ENCODE data around the gene GRM7. TPM values are rescaled to one million over a fixed set of nuclear protein-coding genes. Genes with fewer than 3 reads are reported as not detected.

Gene GRM7
- total RNA-seq, 1 donor from 2014 or later: not detected

- DNase-seq: no peak
- Mint-ChIP-seq H3K36me3 (ENCODE audit: low read depth) (no peaks in the 10 kb centered on the region), H3K27ac (no peak overlapping the region), H3K4me1 (peaks cover 2% of the 10 kb centered on the region), H3K4me3 (no peak overlapping the region), H3K9me3 (no peaks in the 10 kb centered on the region), H3K27me3 (no peaks in the 10 kb centered on the region)
- intact Hi-C loops (cut with micrococcal nuclease): no loop called here
Observed at GRCh38 chr3:7749931-7750695, 889.2 kb downstream of the GRM7 start.

GRCh38 chr3:7752005-7752404, 891.1 kb downstream of the GRM7 start:
- Mint-ChIP-seq H3K27me3 (no peaks in the 10 kb centered on the region), H3K27ac (no peak overlapping the region), H3K36me3 (ENCODE audit: low read depth) (no peaks in the 10 kb centered on the region), H3K9me3 (no peaks in the 10 kb centered on the region), H3K4me1 (peaks cover 2% of the 10 kb centered on the region), H3K4me3 (no peak overlapping the region)
- DNase-seq: no peak
- intact Hi-C loops (cut with micrococcal nuclease): no loop called here

GRCh38 chr3:7754653-7755441, 893.9 kb downstream of the GRM7 start:
- H3K27ac Mint-ChIP-seq: no peak overlapping the region
- H3K4me1 Mint-ChIP-seq: peaks cover 2% of the 10 kb centered on the region
- intact Hi-C loops (cut with micrococcal nuclease): no loop called here
- no peak overlapping the region for H3K4me3 Mint-ChIP-seq
- H3K27me3 Mint-ChIP-seq: no peaks in the 10 kb centered on the region
- no peaks in the 10 kb centered on the region for H3K9me3 Mint-ChIP-seq
- no peaks in the 10 kb centered on the region for H3K36me3 Mint-ChIP-seq (ENCODE audit: low read depth)
- DNase-seq: no peak

- no peak for DNase-seq
- intact Hi-C loops (cut with micrococcal nuclease): no loop called here
- Mint-ChIP-seq H3K4me1 (no peaks in the 10 kb centered on the region), H3K27me3 (no peaks in the 10 kb centered on the region), H3K27ac (no peak overlapping the region), H3K9me3 (peaks cover under 1% of the 10 kb centered on the region), H3K4me3 (no peak overlapping the region), H3K36me3 (ENCODE audit: low read depth) (no peaks in the 10 kb centered on the region)
Observed at GRCh38 chr3:7759630-7760029, 898.7 kb downstream of the GRM7 start.

GRCh38 chr3:7760718-7761117, 899.8 kb downstream of the GRM7 start:
- Mint-ChIP-seq H3K27me3 (no peaks in the 10 kb centered on the region), H3K36me3 (ENCODE audit: low read depth) (no peaks in the 10 kb centered on the region), H3K4me1 (no peaks in the 10 kb centered on the region), H3K9me3 (peaks cover 5% of the 10 kb centered on the region), H3K4me3 (no peak overlapping the region), H3K27ac (no peak overlapping the region)
- intact Hi-C loops (cut with micrococcal nuclease): no loop called here
- no peak for DNase-seq

GRCh38 chr3:7764115-7764514, 903.2 kb downstream of the GRM7 start:
- H3K4me3 Mint-ChIP-seq: no peak overlapping the region
- no peak for DNase-seq
- no peaks in the 10 kb centered on the region for H3K27me3 Mint-ChIP-seq
- H3K4me1 Mint-ChIP-seq: no peaks in the 10 kb centered on the region
- intact Hi-C loops (cut with micrococcal nuclease): no loop called here
- no peak overlapping the region for H3K27ac Mint-ChIP-seq
- H3K9me3 Mint-ChIP-seq: peaks cover 10% of the 10 kb centered on the region
- H3K36me3 Mint-ChIP-seq (ENCODE audit: low read depth): no peaks in the 10 kb centered on the region

- intact Hi-C loops (cut with micrococcal nuclease): no loop called here
- no peaks in the 10 kb centered on the region for H3K36me3 Mint-ChIP-seq (ENCODE audit: low read depth)
- H3K27ac Mint-ChIP-seq: no peak overlapping the region
- no peak for DNase-seq
- H3K4me3 Mint-ChIP-seq: no peak overlapping the region
- peaks cover 10% of the 10 kb centered on the region for H3K9me3 Mint-ChIP-seq
- no peaks in the 10 kb centered on the region for H3K27me3 Mint-ChIP-seq
- no peaks in the 10 kb centered on the region for H3K4me1 Mint-ChIP-seq
Observed at GRCh38 chr3:7766530-7766929, 905.6 kb downstream of the GRM7 start.

GRCh38 chr3:7779331-7779730, 918.4 kb downstream of the GRM7 start:
- no peaks in the 10 kb centered on the region for H3K9me3 Mint-ChIP-seq
- no peaks in the 10 kb centered on the region for H3K27me3 Mint-ChIP-seq
- DNase-seq: no peak
- intact Hi-C loops (cut with micrococcal nuclease): no loop called here
- H3K36me3 Mint-ChIP-seq (ENCODE audit: low read depth): no peaks in the 10 kb centered on the region
- no peak overlapping the region for H3K27ac Mint-ChIP-seq
- H3K4me1 Mint-ChIP-seq: no peaks in the 10 kb centered on the region
- H3K4me3 Mint-ChIP-seq: no peak overlapping the region

- H3K4me3 Mint-ChIP-seq: no peak overlapping the region
- no peak for DNase-seq
- H3K36me3 Mint-ChIP-seq (ENCODE audit: low read depth): no peaks in the 10 kb centered on the region
- intact Hi-C loops (cut with micrococcal nuclease): no loop called here
- H3K27ac Mint-ChIP-seq: no peak overlapping the region
- H3K9me3 Mint-ChIP-seq: no peaks in the 10 kb centered on the region
- H3K4me1 Mint-ChIP-seq: no peaks in the 10 kb centered on the region
- no peaks in the 10 kb centered on the region for H3K27me3 Mint-ChIP-seq
Observed at GRCh38 chr3:7781395-7781794, 920.5 kb downstream of the GRM7 start.

- intact Hi-C loops (cut with micrococcal nuclease): no loop called here
Observed at GRCh38 chr3:7787871-7788828, 927.2 kb downstream of the GRM7 start.

GRCh38 chr3:7788881-7789280, 928.0 kb downstream of the GRM7 start:
- no peaks in the 10 kb centered on the region for H3K27me3 Mint-ChIP-seq
- intact Hi-C loops (cut with micrococcal nuclease): no loop called here
- no peaks in the 10 kb centered on the region for H3K9me3 Mint-ChIP-seq

More at GRCh38 chr3:7787871-7788828, 927.2 kb downstream of the GRM7 start:
- no peaks in the 10 kb centered on the region for H3K27me3 Mint-ChIP-seq
- no peaks in the 10 kb centered on the region for H3K9me3 Mint-ChIP-seq
- no peak overlapping the region for H3K27ac Mint-ChIP-seq
- H3K4me3 Mint-ChIP-seq: no peak overlapping the region
- H3K36me3 Mint-ChIP-seq (ENCODE audit: low read depth): no peaks in the 10 kb centered on the region
- no peak for DNase-seq
- no peaks in the 10 kb centered on the region for H3K4me1 Mint-ChIP-seq

GRCh38 chr3:7789324-7789723, 928.4 kb downstream of the GRM7 start:
- intact Hi-C loops (cut with micrococcal nuclease): no loop called here
- no peaks in the 10 kb centered on the region for H3K36me3 Mint-ChIP-seq (ENCODE audit: low read depth)
- DNase-seq: no peak
- H3K27me3 Mint-ChIP-seq: no peaks in the 10 kb centered on the region
- no peak overlapping the region for H3K27ac Mint-ChIP-seq
- H3K4me1 Mint-ChIP-seq: no peaks in the 10 kb centered on the region
- H3K4me3 Mint-ChIP-seq: no peak overlapping the region
- H3K9me3 Mint-ChIP-seq: no peaks in the 10 kb centered on the region

More at GRCh38 chr3:7788881-7789280, 928.0 kb downstream of the GRM7 start:
- Mint-ChIP-seq H3K4me1 (no peaks in the 10 kb centered on the region), H3K27ac (no peak overlapping the region), H3K4me3 (no peak overlapping the region), H3K36me3 (ENCODE audit: low read depth) (no peaks in the 10 kb centered on the region)
- no peak for DNase-seq

GRCh38 chr3:7790141-7790540, 929.2 kb downstream of the GRM7 start:
- DNase-seq: no peak
- no peaks in the 10 kb centered on the region for H3K36me3 Mint-ChIP-seq (ENCODE audit: low read depth)
- intact Hi-C loops (cut with micrococcal nuclease): no loop called here
- no peak overlapping the region for H3K4me3 Mint-ChIP-seq
- H3K27ac Mint-ChIP-seq: no peak overlapping the region
- H3K4me1 Mint-ChIP-seq: no peaks in the 10 kb centered on the region
- H3K27me3 Mint-ChIP-seq: no peaks in the 10 kb centered on the region
- no peaks in the 10 kb centered on the region for H3K9me3 Mint-ChIP-seq
